Peyer's patch (tissue), 4 donors: ENCODE results near the gene RAB28. TPM values are rescaled to one million over a fixed set of nuclear protein-coding genes. Genes with fewer than 3 reads are reported as not detected.

ENCODE experiments used
- DNase-seq, 3 donors: peaks; one replicate each; pipeline ENCODE4 v3.0.0-alpha.2; 2017 to 2019
- H3K27ac ChIP-seq, 4 donors: fragments of 200-600 bp; sonication (generic); one replicate each; pipeline ENCODE4 v1.5.1; 2016 to 2019
- H3K27me3 ChIP-seq, 2 donors: fragments of 200-600 bp; sonication (generic); one replicate each; pipeline ENCODE4 v1.5.1; 2019
- H3K36me3 ChIP-seq, 3 donors: fragments of 200-600 bp; sonication (generic); one replicate each; pipeline ENCODE4 v1.5.1; 2016 to 2019
- H3K4me1 ChIP-seq, 4 donors: fragments of 200-600 bp; sonication (generic); one replicate each; pipeline ENCODE4 v1.5.1; 2016 to 2019
- H3K4me3 ChIP-seq, 4 donors: fragments of 200-600 bp; sonication (generic); 1 replicate in 3 of 4; 2 replicates in 1 of 4; pipeline ENCODE4 v1.5.1; 2016 to 2019; ENCODE audit warnings: mild to moderate bottlenecking in 1 of 4
- H3K9me3 ChIP-seq, 4 donors: fragments of 200-600 bp; sonication (generic); one replicate each; pipeline ENCODE4 v1.5.1; 2016 to 2019; ENCODE audit warnings: mild to moderate bottlenecking in 1 of 4
- CTCF ChIP-seq, 6 experiments: fragments of 450-650 bp in 4 of 6; fragments of 200-600 bp in 2 of 6; sonication (generic) in 1 of 6; IDR thresholded peaks; one replicate each; pipeline ENCODE4 v1.5.1; 2017 to 2019; ENCODE audit warnings: antibody characterized with exemption in 6 of 6, mild to moderate bottlenecking in 3 of 6, moderate library complexity in 1 of 6
- POLR2A ChIP-seq, 2 donors: fragments of 450-650 bp; IDR thresholded peaks; one replicate each; pipeline ENCODE4 v1.5.1; 2017; ENCODE audit warnings: antibody characterized with exemption in 2 of 2, mild to moderate bottlenecking in 2 of 2, moderate library complexity in 2 of 2
- total RNA-seq, 4 donors: library from RNA; depleted of rRNA; stranded (reverse); fragments of >200 nt; gene quantifications; one replicate each; pipeline ENCODE4 v1.1.0, GENCODE V29; 2016

The RAB28 gene
- 10 to 100 TPM; 11.2 to 24.8 (median 12.4) TPM for total RNA-seq

DNA sequence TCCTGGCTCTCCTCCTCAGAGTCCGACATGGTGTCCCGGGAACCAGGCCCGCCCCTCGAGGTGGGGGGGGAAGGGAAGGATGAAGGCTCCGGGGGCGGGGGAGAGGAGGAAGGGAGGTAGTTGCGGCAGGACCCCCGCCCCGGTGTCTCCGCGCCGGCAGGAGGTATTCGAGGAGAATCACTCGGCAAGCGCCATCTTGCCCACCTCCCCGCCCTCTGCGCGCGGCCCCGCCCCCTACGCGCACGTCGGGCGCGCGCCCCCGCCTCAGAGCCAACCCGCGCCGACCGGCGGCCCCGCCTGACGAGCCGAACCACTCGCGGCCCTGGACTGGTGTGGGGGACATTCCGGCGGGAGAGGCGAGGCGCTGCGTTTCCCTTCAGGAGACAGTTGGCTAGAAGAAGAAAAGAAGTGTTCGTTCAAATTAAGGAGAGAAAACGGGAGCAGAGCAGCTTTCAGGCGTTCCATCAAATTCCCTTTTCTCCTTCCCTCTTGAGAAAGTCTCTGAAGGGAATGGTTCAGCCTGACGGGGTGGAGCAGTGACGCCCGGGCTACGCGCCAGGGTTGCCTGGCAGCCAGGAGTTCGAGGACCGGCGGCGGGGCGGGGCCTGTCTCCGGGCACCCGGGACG, at the start of gene RAB28:
Gene RAB28 (minus strand): TSS at position 219 of the 627 bp plus-strand sequence.
- TF ChIP-seq POLR2A (IDR thresholded peaks at IDR 0.05) (peak; percentile 21 to 54), CTCF (IDR thresholded peaks at IDR 0.05) (no peak)

DNA sequence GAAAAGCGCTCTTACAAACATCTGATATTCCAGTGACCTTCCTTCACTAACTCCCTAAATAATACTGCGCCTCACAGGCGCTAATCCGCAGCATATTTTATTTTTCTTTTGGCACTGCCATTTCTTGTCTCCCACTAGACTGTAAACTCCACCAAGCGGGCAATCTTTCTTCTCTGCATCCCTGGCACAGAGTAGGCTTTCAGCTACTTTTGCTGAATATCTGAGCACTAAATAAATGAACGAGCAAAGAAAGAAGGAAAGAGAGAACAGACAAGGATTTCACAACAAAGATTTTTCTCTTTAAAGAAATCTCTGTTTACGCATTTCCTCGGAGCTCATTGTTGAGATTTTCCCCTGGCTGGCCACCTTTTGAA, 47.5 kb upstream of the RAB28 start:
- DNase-seq, result no peak
- H3K4me1 ChIP-seq, result peaks cover 0 to 20% (median 4%) of the 10 kb centered on the region in 4 donors
- H3K27me3 ChIP-seq, result peaks cover 0 to 40% of the 10 kb centered on the region in 2 donors
- H3K9me3 ChIP-seq, result no peaks in the 10 kb centered on the region
- TF ChIP-seq POLR2A (IDR thresholded peaks at IDR 0.05) (no peak), CTCF (IDR thresholded peaks at IDR 0.05) (no peak)
- no peaks in the 10 kb centered on the region for H3K36me3 ChIP-seq
- H3K4me3 ChIP-seq, result no peak overlapping the region
- no peak overlapping the region for H3K27ac ChIP-seq

More for the DNA sequence above, at the start of gene RAB28:
- Histone ChIP-seq H3K4me3 (peak within 1 kb of the TSS; percentile 76 to 95 (median 87)), H3K27me3 (no peaks in the 10 kb centered on the region), H3K27ac (peak within 1 kb of the TSS; percentile 82 to 96 (median 88)), H3K36me3 (no peaks in the 10 kb centered on the region), H3K4me1 (peaks cover 0 to 10% (median 2%) of the 10 kb centered on the region in 4 donors), H3K9me3 (no peaks in the 10 kb centered on the region)
- DNase-seq, result peak; percentile 92 to 97 (median 96)

- DNase-seq, result peak in 1 of 3 donors; percentile 34
- peaks cover 0 to 20% (median 4%) of the 10 kb centered on the region in 4 donors for H3K4me1 ChIP-seq
- no peak overlapping the region for H3K27ac ChIP-seq
- TF ChIP-seq CTCF (IDR thresholded peaks at IDR 0.05) (no peak), POLR2A (IDR thresholded peaks at IDR 0.05) (no peak)
- H3K27me3 ChIP-seq, result peaks cover 0 to 40% of the 10 kb centered on the region in 2 donors
- H3K9me3 ChIP-seq, result no peaks in the 10 kb centered on the region
- H3K4me3 ChIP-seq, result no peak overlapping the region
- no peaks in the 10 kb centered on the region for H3K36me3 ChIP-seq
Observed at GRCh38 chr4:13530823-13531624, 46.9 kb upstream of the RAB28 start.

GRCh38 chr4:13529128-13529919, 45.2 kb upstream of the RAB28 start:
- Histone ChIP-seq H3K27me3 (peaks cover 0 to 45% of the 10 kb centered on the region in 2 donors), H3K9me3 (peaks cover 0 to 8% (median 4%) of the 10 kb centered on the region in 4 donors), H3K4me3 (no peak overlapping the region), H3K4me1 (peaks cover 0 to 20% (median 4%) of the 10 kb centered on the region in 4 donors), H3K36me3 (no peaks in the 10 kb centered on the region), H3K27ac (no peak overlapping the region)
- no peak for DNase-seq
- no peak for TF ChIP-seq POLR2A (IDR thresholded peaks at IDR 0.05)
- no peak for TF ChIP-seq CTCF (IDR thresholded peaks at IDR 0.05)

GRCh38 chr4:13528821-13529127, 44.6 kb upstream of the RAB28 start:
- TF ChIP-seq CTCF (IDR thresholded peaks at IDR 0.05) (no peak), POLR2A (IDR thresholded peaks at IDR 0.05) (no peak)
- Histone ChIP-seq H3K9me3 (peaks cover 0 to 13% (median 6%) of the 10 kb centered on the region in 4 donors), H3K27ac (no peak overlapping the region), H3K27me3 (peaks cover 0 to 46% of the 10 kb centered on the region in 2 donors), H3K36me3 (no peaks in the 10 kb centered on the region), H3K4me1 (peaks cover 0 to 20% (median 4%) of the 10 kb centered on the region in 4 donors), H3K4me3 (no peak overlapping the region)
- DNase-seq, result no peak
